CD14-positive monocyte (primary cell): ENCODE results near the gene FBXO31. TPM values are rescaled to one million over a fixed set of nuclear protein-coding genes. Genes with fewer than 3 reads are reported as not detected.

Experiments
- DNase-seq, 3 donors: peaks; one replicate each; pipeline ENCODE4 v3.0.0-alpha.2; 2011 to 2022
- H2AFZ ChIP-seq: 2 replicates; pipeline ENCODE4 v1.6.0; 2012; ENCODE audit warnings: mild to moderate bottlenecking, low read depth, low read length, inconsistent platforms; ENCODE audit not compliant: insufficient read depth, poor library complexity, severe bottlenecking
- H3K27ac ChIP-seq, 2 donors: 1 replicate in 1 of 2; 2 replicates in 1 of 2; pipeline ENCODE4 v1.5.1; 2012 to 2013; ENCODE audit warnings: low read length in 2 of 2, control low read depth in 1 of 2, inconsistent platforms in 1 of 2, low read depth in 1 of 2, mild to moderate bottlenecking in 1 of 2
- H3K27me3 ChIP-seq, 2 donors: one replicate each; pipeline versions ENCODE4 v1.6.0 to v1.6.1; 2011 to 2013; ENCODE audit warnings: low read length in 2 of 2; ENCODE audit not compliant: control insufficient read depth in 2 of 2, insufficient read depth in 2 of 2
- H3K36me3 ChIP-seq, 2 donors: replicated peaks in 1 of 2; 1 replicate in 1 of 2; 2 replicates in 1 of 2; pipeline versions ENCODE4 v1.5.1 to v1.6.1; 2012 to 2013; ENCODE audit warnings: low read length in 2 of 2, control low read depth in 1 of 2, inconsistent platforms in 1 of 2, mild to moderate bottlenecking in 1 of 2; ENCODE audit not compliant: insufficient read depth in 2 of 2, control insufficient read depth in 1 of 2
- H3K4me1 ChIP-seq, 2 donors: 1 replicate in 1 of 2; 2 replicates in 1 of 2; pipeline versions ENCODE4 v1.5.1 to v1.6.1; 2012 to 2013; ENCODE audit warnings: low read length in 2 of 2, control low read depth in 1 of 2, inconsistent platforms in 1 of 2, mild to moderate bottlenecking in 1 of 2, moderate library complexity in 1 of 2; ENCODE audit not compliant: insufficient read depth in 2 of 2, control insufficient read depth in 1 of 2
- H3K4me2 ChIP-seq: replicated peaks from 2 replicates; pipeline ENCODE3; 2012; ENCODE audit warnings: low read length, moderate library complexity, mild to moderate bottlenecking; ENCODE audit not compliant: poor library complexity, severe bottlenecking; ENCODE audit errors: extremely low read depth
- H3K4me3 ChIP-seq, 3 experiments: fragments of 200-600 bp in 1 of 3; sonication (generic) in 1 of 3; replicated peaks in 1 of 3; 1 replicate in 2 of 3; 2 replicates in 1 of 3; pipeline ENCODE4 v1.5.1; 2011 to 2013; ENCODE audit warnings: low read length in 3 of 3, mild to moderate bottlenecking in 3 of 3, control low read depth in 2 of 3, low read depth in 2 of 3, inconsistent platforms in 1 of 3, moderate library complexity in 1 of 3
- H3K79me2 ChIP-seq: 2 replicates; pipeline ENCODE4 v1.6.0; 2012; ENCODE audit warnings: mild to moderate bottlenecking, control low read depth, inconsistent platforms, low read length, moderate library complexity; ENCODE audit not compliant: insufficient read depth
- H3K9ac ChIP-seq: 2 replicates; pipeline ENCODE4 v1.6.0; 2017; ENCODE audit warnings: low read length, mild to moderate bottlenecking; ENCODE audit not compliant: insufficient read depth, poor library complexity, severe bottlenecking
- H3K9me3 ChIP-seq, 2 donors: replicated peaks in 1 of 2; 1 replicate in 1 of 2; 2 replicates in 1 of 2; pipeline versions ENCODE4 v1.5.1 to v1.6.1; 2012 to 2013; ENCODE audit warnings: low read length in 2 of 2, control low read depth in 1 of 2; ENCODE audit not compliant: control insufficient read depth in 1 of 2, insufficient read depth in 1 of 2
- H4K20me1 ChIP-seq: 2 replicates; pipeline ENCODE4 v1.6.0; 2012; ENCODE audit warnings: mild to moderate bottlenecking, low read length, control low read depth, moderate library complexity; ENCODE audit not compliant: insufficient read depth
- H3K27ac Mint-ChIP-seq, 7 donors: one replicate each; pipeline ENCODE4 v1.8.0; 2020; ENCODE audit warnings: mild to moderate bottlenecking in 7 of 7, mixed read lengths in 7 of 7, moderate library complexity in 6 of 7, inconsistent platforms in 2 of 7
- H3K27me3 Mint-ChIP-seq, 3 donors: one replicate each; pipeline ENCODE4 v1.8.0; 2021 to 2022; ENCODE audit warnings: low read depth in 3 of 3, mild to moderate bottlenecking in 3 of 3, mixed read lengths in 3 of 3, moderate library complexity in 3 of 3, inconsistent platforms in 1 of 3
- H3K36me3 Mint-ChIP-seq, 2 donors: one replicate each; pipeline ENCODE4 v1.8.0; 2020; ENCODE audit warnings: mixed read lengths in 2 of 2, inconsistent platforms in 1 of 2, mild to moderate bottlenecking in 1 of 2
- H3K4me1 Mint-ChIP-seq: one replicate; pipeline ENCODE4 v1.8.0; 2020; ENCODE audit warnings: mild to moderate bottlenecking, mixed read lengths
- H3K4me3 Mint-ChIP-seq, 2 donors: one replicate each; pipeline ENCODE4 v1.8.0; 2020; ENCODE audit warnings: mild to moderate bottlenecking in 2 of 2, mixed read lengths in 2 of 2, moderate library complexity in 1 of 2
- H3K9me3 Mint-ChIP-seq, 7 donors: one replicate each; pipeline ENCODE4 v1.8.0; 2020 to 2022; ENCODE audit warnings: mixed read lengths in 7 of 7, mild to moderate bottlenecking in 6 of 7, moderate library complexity in 6 of 7, inconsistent platforms in 2 of 7
- CTCF ChIP-seq: fragments of 200-600 bp; IDR thresholded peaks from one replicate; pipeline ENCODE4 v1.8.0; 2022; ENCODE audit warnings: antibody characterized with exemption, mild to moderate bottlenecking
- WGBS: methylation state at CpG from one replicate; pipeline ENCODE4 v1.1.5; 2013; ENCODE audit warnings: missing lambda C conversion rate; ENCODE audit not compliant: insufficient coverage; 5-methylcytosine and 5-hydroxymethylcytosine counted together
- intact Hi-C, 2 donors: fragments of 100-400 bp; cut with micrococcal nuclease; formaldehyde crosslinking; loops; one replicate each; pipeline versions ENCODE4 v1.15.0 to v1.15.1; 2023
- polyA plus RNA-seq, 3 donors: library from polyadenylated mRNA; depleted of rRNA in 1 of 3; unstranded in 2 of 3; stranded (reverse) in 1 of 3; fragments of 300-500 nt in 2 of 3; fragments of >200 nt in 1 of 3; fragmentation: Illumina TruSeq in 2 of 3; gene quantifications; 1 replicate in 2 of 3; 2 replicates in 1 of 3; pipeline ENCODE4 v1.2.3, GENCODE V29; 2012 to 2021

The FBXO31 gene
- polyA plus RNA-seq, 3 donors: 2.0 to 5.6 (median 3.3) TPM

- H3K4me3 ChIP-seq: peak overlapping the region; percentile 52 to 80 (median 59)
- Mint-ChIP-seq H3K4me1 (peaks cover 40% of the 10 kb centered on the region), H3K27ac (peak overlapping the region; percentile 77 to 93 (median 88)), H3K36me3 (peaks cover 6 to 7% of the 10 kb centered on the region in 2 donors), H3K27me3 (peaks cover 15 to 30% (median 29%) of the 10 kb centered on the region in 3 donors), H3K9me3 (peaks cover 0 to 5% (median 0%) of the 10 kb centered on the region in 7 donors), H3K4me3 (peak overlapping the region; percentile 87 to 88)
- intact Hi-C loops: loop anchor here in 1 of 2 donors (5.0 kb wide), 1 partner anchor 67 kb away; the partner anchor contains the start of gene C16orf95
- peaks cover 37 to 50% of the 10 kb centered on the region in 2 donors for H3K4me1 ChIP-seq
- H3K9ac ChIP-seq: peak overlapping the region; percentile 66
- H3K27me3 ChIP-seq: peaks cover 7 to 14% of the 10 kb centered on the region in 2 donors
- H3K36me3 ChIP-seq: no peaks in the 10 kb centered on the region
- H3K4me2 ChIP-seq: peak overlapping the region; percentile 81
- no peaks in the 10 kb centered on the region for H3K9me3 ChIP-seq
- H3K79me2 ChIP-seq: no peaks in the 10 kb centered on the region
- H2AFZ ChIP-seq: peak overlapping the region; percentile 89
- no peak for TF ChIP-seq CTCF
- WGBS: 8% methylated on average over 59 of the region's 64 CpGs
- peak overlapping the region; percentile 70 to 82 for H3K27ac ChIP-seq
- DNase-seq: no peak
- H4K20me1 ChIP-seq: peaks cover 17% of the 10 kb centered on the region
These were observed 742 bp upstream of the FBXO31 start for GRCh38 chr16:87384162-87384874.

DNA sequence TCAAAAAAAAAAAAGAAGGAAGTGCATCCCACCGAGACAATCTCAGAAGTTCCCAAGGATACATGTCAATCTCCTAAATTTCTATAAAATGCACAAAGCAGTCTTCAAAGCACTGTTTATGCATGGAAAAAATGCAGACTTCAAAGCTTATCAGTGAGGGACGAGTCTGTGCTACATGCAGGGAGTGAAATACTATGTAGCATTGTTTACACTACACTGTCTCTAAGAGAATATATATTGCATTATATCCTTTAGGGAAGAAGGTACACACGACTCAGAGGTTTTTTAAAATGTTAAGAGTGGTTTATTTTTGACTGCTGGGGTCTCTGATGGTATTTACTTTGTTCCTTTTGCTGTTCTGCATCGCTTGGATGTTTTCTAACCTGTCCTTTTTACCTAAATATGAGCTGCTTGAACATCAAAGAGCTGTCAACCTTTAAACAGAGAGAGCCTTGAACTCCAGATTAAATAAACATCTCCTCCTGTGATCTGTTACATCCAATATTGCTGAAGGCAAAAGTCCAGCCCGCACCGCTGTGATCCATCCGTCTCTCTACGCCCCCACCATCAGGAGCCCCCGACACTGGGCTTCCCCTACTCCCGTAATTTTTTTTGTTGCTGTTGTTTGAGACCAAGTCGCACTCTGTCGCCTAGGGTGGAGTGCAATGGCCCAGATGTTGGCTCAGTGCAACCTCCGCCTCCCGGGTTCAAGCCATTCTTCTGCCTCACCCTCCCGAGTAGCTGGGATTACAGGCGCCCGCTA, 1.4 kb downstream of the FBXO31 start:
- peak overlapping the region; percentile 66 for H3K9ac ChIP-seq
- H4K20me1 ChIP-seq: peaks cover 25% of the 10 kb centered on the region
- H3K4me2 ChIP-seq: peak overlapping the region; percentile 81
- peaks cover 8 to 9% of the 10 kb centered on the region in 2 donors for H3K36me3 Mint-ChIP-seq
- 68% methylated on average over 7 of the region's 17 CpGs for WGBS
- H2AFZ ChIP-seq: no peak overlapping the region
- intact Hi-C loops: loop anchor here in 1 of 2 donors (5.0 kb wide), 1 partner anchor 65 kb away; the partner anchor contains the start of gene C16orf95
- DNase-seq: no peak
- peak overlapping the region in 1 of 3 experiments; percentile 80 for H3K4me3 ChIP-seq
- TF ChIP-seq CTCF: no peak
- H3K27me3 ChIP-seq: peaks cover 7 to 14% of the 10 kb centered on the region in 2 donors
- H3K9me3 ChIP-seq: no peaks in the 10 kb centered on the region
- H3K79me2 ChIP-seq: no peaks in the 10 kb centered on the region
- peaks cover 26% of the 10 kb centered on the region for H3K4me1 Mint-ChIP-seq
- H3K9me3 Mint-ChIP-seq: peaks cover 0 to 9% (median 0%) of the 10 kb centered on the region in 7 donors
- H3K36me3 ChIP-seq: no peaks in the 10 kb centered on the region
- no peak overlapping the region for H3K27ac ChIP-seq
- peaks cover 22 to 32% of the 10 kb centered on the region in 2 donors for H3K4me1 ChIP-seq
- H3K4me3 Mint-ChIP-seq: peak overlapping the region; percentile 84 to 87
- H3K27me3 Mint-ChIP-seq: peaks cover 18 to 38% (median 35%) of the 10 kb centered on the region in 3 donors
- peak overlapping the region in 2 of 7 donors; percentile 13 to 40 for H3K27ac Mint-ChIP-seq
